H9 (cell line): Measurements from ENCODE around the gene UNC119. TPM values are rescaled to one million over a fixed set of nuclear protein-coding genes. Genes with fewer than 3 reads are reported as not detected.

ENCODE experiments used
- DNase-seq: peaks from one replicate; pipeline ENCODE4 v3.0.0-alpha.2; 2017
- H2AFZ ChIP-seq: one replicate; pipeline ENCODE4 v1.6.1; 2013; ENCODE audit warnings: mild to moderate bottlenecking, low read length, control low read depth, moderate library complexity
- H2AK5ac ChIP-seq: 2 replicates; pipeline ENCODE4 v1.6.1; 2013; ENCODE audit warnings: low read length, control low read depth, mixed read lengths; ENCODE audit not compliant: insufficient read length
- H2BK120ac ChIP-seq: one replicate; pipeline ENCODE4 v1.6.1; 2013; ENCODE audit warnings: low read depth, mild to moderate bottlenecking, low read length, control low read depth, inconsistent platforms; ENCODE audit not compliant: poor library complexity, severe bottlenecking
- H2BK12ac ChIP-seq: 2 replicates; pipeline ENCODE4 v1.6.1; 2013; ENCODE audit warnings: low read length, control low read depth, mixed read lengths, low read depth; ENCODE audit not compliant: insufficient read length
- H2BK15ac ChIP-seq: 2 replicates; pipeline ENCODE4 v1.6.1; 2013; ENCODE audit warnings: low read depth, low read length, control low read depth
- H2BK20ac ChIP-seq: one replicate; pipeline ENCODE4 v1.6.1; 2013; ENCODE audit warnings: low read depth, mild to moderate bottlenecking, low read length, control low read depth, inconsistent platforms; ENCODE audit not compliant: poor library complexity, severe bottlenecking
- H2BK5ac ChIP-seq: 2 replicates; pipeline ENCODE4 v1.6.1; 2013; ENCODE audit warnings: low read length, control low read depth, mixed read lengths; ENCODE audit not compliant: insufficient read length
- H3K14ac ChIP-seq: 2 replicates; pipeline ENCODE4 v1.6.1; 2013; ENCODE audit warnings: low read length, control low read depth; ENCODE audit not compliant: insufficient read depth
- H3K18ac ChIP-seq: 2 replicates; pipeline ENCODE4 v1.6.1; 2013; ENCODE audit warnings: low read depth, mild to moderate bottlenecking, mixed read lengths, low read length, control low read depth; ENCODE audit not compliant: insufficient read length
- H3K23ac ChIP-seq: 2 replicates; pipeline ENCODE4 v1.6.1; 2013; ENCODE audit warnings: low read length, control low read depth, mixed read lengths, low read depth; ENCODE audit not compliant: insufficient read length
- H3K23me2 ChIP-seq: 2 replicates; pipeline ENCODE4 v1.6.1; 2013; ENCODE audit warnings: low read depth, mild to moderate bottlenecking, mixed read lengths, low read length, control low read depth; ENCODE audit not compliant: insufficient read length, poor library complexity, severe bottlenecking
- H3K27ac ChIP-seq: 2 replicates; pipeline ENCODE4 v1.5.1; 2013; ENCODE audit warnings: low read length, control low read depth, mixed read lengths, low read depth; ENCODE audit not compliant: insufficient read length
- H3K27me3 ChIP-seq: 2 replicates; pipeline ENCODE4 v1.6.1; 2013; ENCODE audit warnings: low read length, control low read depth, inconsistent platforms; ENCODE audit not compliant: insufficient read depth
- H3K4ac ChIP-seq: 2 replicates; pipeline ENCODE4 v1.6.1; 2013; ENCODE audit warnings: low read depth, mild to moderate bottlenecking, control low read depth, inconsistent platforms, low read length, moderate library complexity
- H3K4me1 ChIP-seq: 2 replicates; pipeline ENCODE4 v1.6.1; 2013; ENCODE audit warnings: low read length, control low read depth, inconsistent platforms; ENCODE audit not compliant: insufficient read depth
- H3K4me2 ChIP-seq: 2 replicates; pipeline ENCODE4 v1.6.1; 2013; ENCODE audit warnings: low read length, control low read depth, mixed read lengths; ENCODE audit not compliant: insufficient read length, insufficient read depth
- H3K56ac ChIP-seq: 2 replicates; pipeline ENCODE4 v1.6.1; 2013; ENCODE audit warnings: low read depth, mild to moderate bottlenecking, mixed read lengths, low read length, control low read depth; ENCODE audit not compliant: insufficient read length
- H3K79me1 ChIP-seq: 2 replicates; pipeline ENCODE4 v1.6.1; 2013; ENCODE audit warnings: low read depth, mild to moderate bottlenecking, moderate library complexity, low read length, control low read depth, inconsistent platforms; ENCODE audit not compliant: insufficient read depth, poor library complexity, severe bottlenecking
- H3K79me2 ChIP-seq: 2 replicates; pipeline ENCODE4 v1.6.1; 2013; ENCODE audit warnings: low read length, control low read depth, inconsistent platforms; ENCODE audit not compliant: insufficient read depth
- H3K9ac ChIP-seq: 2 replicates; pipeline ENCODE4 v1.6.1; 2013; ENCODE audit warnings: low read length, control low read depth, mixed read lengths; ENCODE audit not compliant: insufficient read length; ENCODE audit errors: extremely low read depth
- H3K9me3 ChIP-seq: one replicate; pipeline ENCODE4 v1.6.1; 2013; ENCODE audit warnings: low read depth, low read length, inconsistent platforms; ENCODE audit not compliant: control insufficient read depth
- H3T11ph ChIP-seq: one replicate; pipeline ENCODE4 v1.6.1; 2013; ENCODE audit warnings: mild to moderate bottlenecking, low read length, control low read depth, inconsistent platforms
- H4K20me1 ChIP-seq: one replicate; pipeline ENCODE4 v1.6.1; 2013; ENCODE audit not compliant: control insufficient read depth, insufficient read length, insufficient read depth
- H4K5ac ChIP-seq: 2 replicates; pipeline ENCODE4 v1.6.1; 2013; ENCODE audit warnings: low read depth, mild to moderate bottlenecking, mixed read lengths, low read length, control low read depth; ENCODE audit not compliant: insufficient read length
- H4K8ac ChIP-seq: replicated peaks from 2 replicates; pipeline ENCODE4 v1.6.1; 2013; ENCODE audit warnings: low read length, control low read depth, mixed read lengths, low read depth; ENCODE audit not compliant: insufficient read length
- H4K91ac ChIP-seq: 2 replicates; pipeline ENCODE4 v1.6.1; 2013; ENCODE audit warnings: low read depth, mild to moderate bottlenecking, moderate library complexity, mixed read lengths, low read length, control low read depth; ENCODE audit not compliant: insufficient read length
- H3K27ac Mint-ChIP-seq, 3 experiments: 2 replicates in 2 of 3; 3 replicates in 1 of 3; pipeline ENCODE4 v1.8.0; 2020 to 2021; ENCODE audit warnings: mixed read lengths in 3 of 3, mild to moderate bottlenecking in 1 of 3, moderate library complexity in 1 of 3
- H3K27me3 Mint-ChIP-seq: 2 replicates; pipeline ENCODE4 v1.8.0; 2021; ENCODE audit warnings: low read depth, mild to moderate bottlenecking, moderate library complexity, mixed read lengths
- H3K36me3 Mint-ChIP-seq, 3 experiments: 2 replicates in 2 of 3; 3 replicates in 1 of 3; pipeline ENCODE4 v1.8.0; 2020 to 2021; ENCODE audit warnings: low read depth in 3 of 3, mixed read lengths in 3 of 3; ENCODE audit not compliant: insufficient read depth in 1 of 3
- H3K4me1 Mint-ChIP-seq, 2 experiments: 2 replicates each; pipeline ENCODE4 v1.8.0; 2020; ENCODE audit warnings: mixed read lengths in 2 of 2
- H3K4me3 Mint-ChIP-seq, 2 experiments: 2 replicates in 1 of 2; 3 replicates in 1 of 2; pipeline ENCODE4 v1.8.0; 2020 to 2021; ENCODE audit warnings: mild to moderate bottlenecking in 2 of 2, mixed read lengths in 2 of 2, moderate library complexity in 1 of 2
- H3K9me3 Mint-ChIP-seq, 2 experiments: 2 replicates in 1 of 2; 3 replicates in 1 of 2; pipeline ENCODE4 v1.8.0; 2020; ENCODE audit warnings: mild to moderate bottlenecking in 2 of 2, mixed read lengths in 2 of 2, moderate library complexity in 1 of 2
- WGBS: extraction: QIAGEN DNeasy Blood & Tissue Kit; methylation state at CpG from one replicate; pipeline ENCODE4 v1.1.7; 2013; ENCODE audit warnings: missing lambda C conversion rate, low lambda C conversion rate, mixed read lengths; ENCODE audit not compliant: insufficient read length; ENCODE audit errors: extremely low coverage; 5-methylcytosine and 5-hydroxymethylcytosine counted together
- total RNA-seq: library from RNA; stranded (reverse); gene quantifications from 2 replicates; pipeline ENCODE4 v1.2.1, GENCODE V29; 2021
- TF ChIP-seq, protein P1 (sequence below): fragments of 200-600 bp; sonication (generic); conservative IDR thresholded peaks from 3 replicates; pipeline ENCODE4 v1.8.0; 2021; ENCODE audit warnings: antibody characterized with exemption, mild to moderate bottlenecking

The UNC119 gene
- total RNA-seq, 1 experiment from 2014 or later, result 36.9 TPM

DNA sequence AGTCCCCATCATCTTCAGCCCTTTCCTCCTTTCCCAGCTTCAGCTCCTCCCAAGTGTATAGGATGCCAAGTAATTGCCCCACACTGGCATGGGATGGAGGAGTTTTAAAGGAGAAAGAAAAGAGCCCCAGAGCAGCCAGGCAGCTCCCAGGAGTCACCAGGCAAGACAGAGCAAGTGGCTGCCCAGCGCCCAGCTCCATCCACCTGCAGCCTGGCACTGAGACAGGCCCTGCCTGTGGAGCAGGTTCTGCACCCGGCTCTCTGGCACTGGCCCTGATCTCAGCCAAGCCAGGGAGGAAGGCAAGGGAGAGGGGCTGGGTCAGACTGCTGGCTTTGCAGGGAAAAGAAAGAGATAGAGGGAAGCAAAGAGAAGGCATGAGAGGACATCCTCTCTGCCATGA is 24.6 kb downstream of the UNC119 start:
- Histone ChIP-seq H3K9me3 (no peaks in the 10 kb centered on the region), H2BK20ac (no peak overlapping the region), H3K14ac (no peak overlapping the region), H2AK5ac (no peak overlapping the region), H4K8ac (no peak overlapping the region), H3K9ac (no peak overlapping the region), H4K5ac (no peak overlapping the region), H3K79me1 (no peaks in the 10 kb centered on the region), H2BK15ac (no peak overlapping the region), H3K23me2 (no peaks in the 10 kb centered on the region), H3K4ac (no peak overlapping the region), H4K20me1 (no peaks in the 10 kb centered on the region), H2BK12ac (no peak overlapping the region), H3K27ac (no peak overlapping the region), H3K79me2 (no peaks in the 10 kb centered on the region), H3K18ac (no peak overlapping the region), H3K23ac (no peak overlapping the region), H2BK5ac (no peak overlapping the region), H2BK120ac (no peak overlapping the region), H3K56ac (no peak overlapping the region), H3T11ph (no peak overlapping the region), H4K91ac (no peak overlapping the region), H3K4me2 (no peak overlapping the region), H3K4me1 (no peaks in the 10 kb centered on the region), H2AFZ (no peak overlapping the region), H3K27me3 (no peaks in the 10 kb centered on the region)
- WGBS, result no CpG with 5 or more reads among the region's 2 CpGs
- TF ChIP-seq, protein P1, sequence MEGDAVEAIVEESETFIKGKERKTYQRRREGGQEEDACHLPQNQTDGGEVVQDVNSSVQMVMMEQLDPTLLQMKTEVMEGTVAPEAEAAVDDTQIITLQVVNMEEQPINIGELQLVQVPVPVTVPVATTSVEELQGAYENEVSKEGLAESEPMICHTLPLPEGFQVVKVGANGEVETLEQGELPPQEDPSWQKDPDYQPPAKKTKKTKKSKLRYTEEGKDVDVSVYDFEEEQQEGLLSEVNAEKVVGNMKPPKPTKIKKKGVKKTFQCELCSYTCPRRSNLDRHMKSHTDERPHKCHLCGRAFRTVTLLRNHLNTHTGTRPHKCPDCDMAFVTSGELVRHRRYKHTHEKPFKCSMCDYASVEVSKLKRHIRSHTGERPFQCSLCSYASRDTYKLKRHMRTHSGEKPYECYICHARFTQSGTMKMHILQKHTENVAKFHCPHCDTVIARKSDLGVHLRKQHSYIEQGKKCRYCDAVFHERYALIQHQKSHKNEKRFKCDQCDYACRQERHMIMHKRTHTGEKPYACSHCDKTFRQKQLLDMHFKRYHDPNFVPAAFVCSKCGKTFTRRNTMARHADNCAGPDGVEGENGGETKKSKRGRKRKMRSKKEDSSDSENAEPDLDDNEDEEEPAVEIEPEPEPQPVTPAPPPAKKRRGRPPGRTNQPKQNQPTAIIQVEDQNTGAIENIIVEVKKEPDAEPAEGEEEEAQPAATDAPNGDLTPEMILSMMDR, result no peak
- H3K9me3 Mint-ChIP-seq, result no peaks in the 10 kb centered on the region
- H3K4me3 Mint-ChIP-seq, result no peak overlapping the region
- no peak for DNase-seq
- H3K27ac Mint-ChIP-seq, result no peak overlapping the region
- H3K27me3 Mint-ChIP-seq, result peaks cover 13% of the 10 kb centered on the region
- H3K4me1 Mint-ChIP-seq, result peaks cover 2 to 24% of the 10 kb centered on the region in 2 experiments; a peak in 3 of 4 replicates
- H3K36me3 Mint-ChIP-seq, result no peaks in the 10 kb centered on the region
